HG03139 (cell line): Measurements from ENCODE around the gene MVD.

Experiments
- ATAC-seq: cut with Tn5 transposase; IDR thresholded peaks from one replicate; pipeline ENCODE4 v1.9.1; 2021; ENCODE audit not compliant: unreplicated experiment

The MVD gene

DNA sequence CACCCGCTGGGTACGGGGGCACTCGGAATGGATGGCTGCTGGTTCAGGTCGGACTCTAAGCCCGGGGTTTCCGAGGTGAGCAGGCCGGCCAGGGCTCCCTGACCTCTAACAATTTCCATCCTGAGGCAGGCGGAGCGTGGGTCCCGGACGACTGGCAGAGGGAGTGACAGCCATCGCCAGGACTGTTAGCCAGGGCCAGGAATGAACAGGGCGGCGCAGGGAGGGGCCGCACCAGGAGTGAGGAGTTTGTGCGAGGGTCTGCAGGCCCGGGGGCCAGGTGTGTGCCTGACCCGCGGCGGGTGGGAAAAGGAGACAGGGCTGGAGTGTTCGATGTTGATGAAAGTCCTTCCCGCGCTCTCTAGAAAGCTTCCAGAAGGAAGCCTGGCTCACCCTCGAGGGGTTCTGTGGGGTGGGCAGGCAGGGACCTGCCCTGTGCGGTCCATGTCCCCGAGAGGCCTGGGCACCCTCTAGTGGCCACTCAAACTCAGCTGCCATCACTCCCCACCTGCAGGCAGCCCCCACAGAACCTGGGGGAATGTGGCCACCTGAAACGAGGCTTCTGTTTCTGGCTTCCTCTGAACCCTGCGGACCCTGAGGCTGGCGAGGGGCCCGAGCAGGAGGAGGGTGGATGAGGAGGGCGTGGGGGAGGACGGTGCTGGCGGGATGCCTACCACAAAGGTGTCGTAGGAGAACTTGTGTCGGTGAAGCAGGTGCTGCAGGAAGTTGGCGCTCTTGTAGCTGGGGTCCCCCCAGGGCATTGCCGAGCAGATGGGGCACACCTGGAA lies 35.1 kb upstream of the MVD start:
- ATAC-seq: no peak

DNA sequence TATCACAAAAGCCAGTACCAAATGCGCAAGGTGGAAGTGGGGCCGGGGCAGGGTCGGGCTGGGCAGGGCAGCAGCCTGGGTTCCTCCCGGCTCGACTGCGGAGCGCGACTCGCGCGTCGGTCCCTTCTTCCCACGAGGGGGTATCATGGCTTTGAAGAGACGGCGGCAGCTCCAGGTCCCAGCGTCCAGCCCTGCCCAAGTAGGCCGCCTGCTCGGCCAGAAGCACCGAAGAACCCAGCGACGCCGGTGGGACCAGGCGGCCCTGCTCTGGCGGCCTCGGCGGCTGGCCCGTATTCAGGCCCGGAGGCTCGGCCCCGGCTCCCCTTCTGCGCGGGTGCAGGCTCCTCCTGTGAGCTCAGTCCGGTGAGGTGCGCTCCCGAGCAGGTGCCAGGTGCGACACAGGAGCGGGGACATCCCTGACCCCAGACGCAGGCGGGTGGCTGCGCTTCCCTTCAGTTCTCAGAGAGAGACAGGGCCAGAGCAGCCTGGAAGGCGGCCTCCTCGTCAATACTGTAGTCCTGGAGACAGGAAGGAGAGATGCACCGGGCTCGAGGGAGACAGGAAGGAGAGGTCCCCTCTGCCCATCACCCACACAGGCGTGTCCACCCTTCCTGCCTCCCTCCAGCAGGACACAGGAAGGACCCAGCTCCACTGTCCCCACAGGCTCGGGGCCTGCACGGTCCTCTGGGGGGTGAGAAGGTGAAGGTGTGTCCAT lies 34.4 kb upstream of the MVD start:
- ATAC-seq: no peak

DNA sequence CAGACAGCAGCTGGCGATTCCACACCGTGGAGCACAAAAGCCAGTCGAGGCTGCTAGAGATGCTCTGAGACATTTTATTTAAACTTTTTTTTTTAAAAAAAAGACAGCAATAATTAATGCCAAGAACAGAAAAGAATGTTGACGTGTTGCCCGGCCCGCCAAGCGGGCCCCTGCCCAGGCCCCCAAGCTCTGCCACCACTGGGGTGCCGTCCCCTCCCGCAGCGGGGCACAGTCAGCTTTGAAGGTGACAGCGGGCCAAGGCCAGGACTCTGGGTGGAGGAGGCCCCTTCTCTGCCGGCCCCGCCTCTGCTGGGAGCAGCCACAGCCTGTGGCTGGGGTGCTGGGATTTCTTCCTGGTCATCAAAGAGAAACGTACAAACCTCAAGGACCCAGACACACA lies 33.5 kb upstream of the MVD start:
- no peak for ATAC-seq

DNA sequence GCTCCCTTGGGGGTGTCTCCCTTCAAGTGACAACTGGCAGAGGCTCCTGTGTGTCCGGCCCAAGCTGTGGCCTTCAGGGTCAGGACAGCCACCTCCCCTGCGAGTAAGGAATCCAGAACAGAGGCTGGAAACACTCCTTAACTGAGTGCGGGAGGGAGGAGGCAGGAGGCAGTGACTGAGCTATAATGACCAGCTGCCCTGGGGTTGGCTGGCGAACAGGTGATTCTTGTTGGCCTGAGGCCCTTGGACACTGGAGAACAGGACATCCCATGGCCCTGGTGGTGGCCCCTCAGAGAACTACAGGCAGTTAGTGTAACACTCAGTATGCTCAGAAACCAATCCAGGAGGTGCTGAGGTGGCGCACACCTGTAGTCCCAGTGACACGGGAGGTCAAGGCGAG lies 32.9 kb upstream of the MVD start:
- no peak for ATAC-seq

DNA sequence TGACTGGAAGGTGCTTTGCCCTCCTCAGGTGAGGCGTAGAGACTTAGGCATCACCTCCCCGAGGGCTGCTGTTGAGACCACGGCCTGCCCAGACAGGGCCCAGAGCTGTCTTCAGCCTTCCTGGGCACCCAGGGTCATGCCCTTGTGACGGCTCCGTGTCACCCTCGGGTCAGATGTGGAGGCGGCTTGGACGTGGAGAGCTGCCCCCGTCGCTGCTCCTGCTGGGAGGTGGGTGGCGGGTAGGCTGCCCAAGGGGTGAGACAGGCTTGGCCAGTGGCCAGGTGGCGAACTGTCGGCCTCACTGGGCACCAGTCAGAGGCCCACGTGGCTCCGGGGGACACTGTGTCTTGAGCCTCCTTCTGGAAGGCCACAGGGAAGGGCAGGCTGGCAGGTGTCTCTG lies 32.3 kb upstream of the MVD start:
- ATAC-seq: no peak

DNA sequence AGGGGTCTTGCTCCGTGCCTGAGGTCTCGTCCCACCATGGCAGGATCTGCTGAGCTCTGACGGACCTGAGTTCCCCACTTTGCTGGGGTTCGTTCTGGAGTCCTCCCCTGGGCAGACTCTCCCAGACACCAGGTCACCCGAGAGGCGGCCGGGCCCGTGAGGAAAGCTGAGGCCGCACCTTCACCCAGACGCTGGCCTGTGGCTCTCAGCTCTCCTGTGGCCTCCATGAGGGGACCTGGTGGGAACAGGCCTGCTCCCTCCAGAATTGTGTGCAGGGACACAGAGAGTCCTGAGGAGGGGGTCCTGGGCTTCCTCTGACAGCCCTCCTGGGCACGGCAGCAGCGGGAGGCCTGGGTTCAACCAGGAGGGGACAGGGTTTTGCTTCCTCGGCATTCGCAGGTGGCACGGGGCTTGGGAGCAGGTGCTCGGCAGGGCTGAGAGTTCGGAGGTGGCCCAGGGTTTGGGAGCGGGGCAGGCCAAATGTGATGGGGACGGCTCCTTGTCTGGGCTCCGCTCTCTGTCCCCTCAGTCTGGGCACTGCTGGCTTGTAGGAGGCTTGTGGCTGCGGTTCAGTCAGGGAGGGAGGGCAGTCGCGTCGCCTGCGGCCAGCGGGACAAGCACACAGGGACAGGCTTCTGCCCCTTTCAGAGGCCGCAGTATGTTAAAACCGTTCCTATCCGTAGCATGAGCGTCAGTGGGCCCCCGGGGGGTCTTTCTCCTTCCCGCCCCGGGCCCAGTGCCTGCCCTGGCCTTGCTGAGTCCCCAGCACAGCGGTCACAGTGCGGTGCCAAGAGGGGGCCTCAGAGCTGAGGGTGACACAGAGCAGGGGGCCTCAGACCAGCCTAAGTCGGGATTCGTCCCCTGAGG lies 31.6 kb upstream of the MVD start:
- no peak for ATAC-seq

DNA sequence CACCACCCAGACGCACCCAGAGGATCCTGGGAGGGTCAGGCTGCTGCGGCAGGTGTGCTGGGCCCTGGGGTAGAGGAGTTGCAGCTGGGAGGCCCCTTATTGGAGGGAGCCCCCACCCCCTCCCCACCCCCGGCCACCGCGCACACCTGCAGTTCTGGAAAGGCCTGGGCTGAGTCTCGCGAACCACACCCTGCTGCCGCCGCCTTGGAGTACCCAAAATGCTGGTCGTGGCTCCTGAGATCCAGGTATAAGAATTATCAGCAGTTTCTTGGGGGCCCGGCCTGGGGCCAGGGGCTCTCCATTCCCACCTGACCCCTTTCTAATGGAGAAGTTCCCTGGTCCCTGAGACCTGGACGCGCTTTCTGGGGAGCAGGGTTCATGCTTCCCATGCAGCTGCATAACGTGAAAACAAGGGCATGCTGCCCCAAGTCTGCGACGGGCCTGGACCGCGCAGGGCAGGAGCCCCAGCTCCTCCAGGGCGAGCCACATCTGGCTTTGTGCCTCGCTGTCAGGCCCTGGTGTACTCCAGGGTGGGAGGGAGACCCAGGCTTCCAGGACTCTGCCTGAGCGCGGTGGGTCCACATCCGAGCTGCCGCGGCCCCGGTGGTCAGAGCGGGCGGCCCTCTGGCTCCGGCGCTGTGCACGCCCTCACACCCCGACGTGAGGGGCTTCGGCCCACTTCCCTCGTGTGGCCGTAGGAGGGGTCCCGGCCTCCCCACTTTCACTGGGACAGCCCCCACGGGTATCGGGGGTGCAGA lies 30.7 kb upstream of the MVD start:
- no peak for ATAC-seq

DNA sequence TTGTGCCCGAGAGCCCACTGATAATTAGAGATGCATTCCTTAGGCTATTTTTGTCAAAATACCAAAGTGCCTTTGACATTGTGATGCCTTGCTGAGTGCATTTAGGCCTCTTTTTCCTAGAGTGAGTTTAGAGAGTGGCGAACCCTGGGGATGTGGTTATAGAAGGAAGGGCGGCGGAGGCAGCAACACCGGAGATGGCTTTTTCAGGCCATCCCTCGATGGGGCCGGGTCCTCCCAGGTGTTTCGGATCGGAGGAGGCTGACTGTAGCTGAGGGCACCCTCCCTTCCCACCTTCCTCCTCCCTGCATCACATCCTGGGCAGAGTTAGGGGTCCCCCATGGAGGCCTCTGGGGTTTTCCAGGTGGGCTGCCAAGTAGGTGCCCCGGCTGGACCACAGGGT lies 30.0 kb upstream of the MVD start:
- no peak for ATAC-seq

DNA sequence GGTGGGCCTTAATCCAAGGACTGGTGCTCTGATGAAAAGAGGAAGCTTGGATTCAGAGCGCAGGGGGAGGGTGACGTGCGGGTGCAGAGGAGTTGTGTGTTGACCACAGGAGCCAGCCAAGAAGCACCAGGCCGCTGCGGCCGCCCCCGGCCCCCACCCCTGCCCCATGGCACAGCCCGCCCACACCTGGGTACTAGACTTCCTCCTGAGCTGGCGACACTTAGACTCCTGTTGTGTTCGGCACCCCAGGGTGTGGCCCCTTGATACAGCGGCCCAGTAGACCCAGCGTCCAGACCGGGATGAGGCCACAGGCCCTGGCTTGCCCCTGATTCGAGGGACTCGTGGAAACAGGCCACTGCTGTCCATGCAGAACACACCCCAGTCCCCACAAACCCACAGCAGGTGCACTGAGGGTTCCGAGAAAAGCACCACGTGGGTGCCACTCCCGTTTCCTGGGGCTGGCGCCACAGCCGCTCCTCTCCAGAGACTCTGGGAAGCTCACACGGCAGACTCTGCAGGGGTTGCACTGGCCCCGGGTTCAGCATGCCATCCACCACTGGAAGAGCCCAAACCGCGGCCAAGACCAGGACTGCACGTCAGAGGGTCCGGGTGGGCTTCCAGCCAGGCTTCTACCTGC lies 29.2 kb upstream of the MVD start:
- ATAC-seq: no peak

DNA sequence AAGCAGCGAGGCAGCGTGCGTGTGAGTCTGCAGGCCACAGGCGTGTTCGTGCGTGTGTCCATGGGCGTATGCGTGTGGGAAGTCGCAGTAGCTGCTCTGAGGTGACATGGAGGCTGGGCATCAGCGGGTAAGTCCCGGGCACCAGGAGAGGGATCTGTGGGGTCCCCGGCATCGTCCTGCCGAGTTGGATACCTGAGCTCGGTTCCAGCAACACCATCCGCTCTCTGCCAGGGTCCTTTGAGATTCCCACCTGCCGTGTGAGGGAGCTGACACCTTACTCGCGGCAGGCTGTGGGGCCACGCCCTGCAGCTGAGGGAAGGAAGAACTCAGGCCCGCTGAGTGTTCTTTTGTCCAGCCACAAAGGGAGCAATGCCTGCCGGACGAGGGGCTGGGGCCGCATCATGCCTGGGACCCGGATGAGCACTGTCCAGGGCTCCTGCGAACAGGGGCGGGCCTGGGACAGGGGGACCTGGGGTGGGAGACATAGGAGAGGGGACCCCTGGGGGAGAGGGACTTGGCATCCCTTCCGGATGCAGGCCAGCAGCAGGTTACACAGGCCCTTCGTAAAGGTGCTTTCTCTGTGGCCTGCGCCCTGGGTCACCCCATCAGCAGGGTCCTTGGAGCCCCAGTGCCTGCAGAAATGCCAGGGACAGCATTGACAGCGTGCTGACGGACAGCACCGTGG lies 28.4 kb upstream of the MVD start:
- ATAC-seq: no peak

DNA sequence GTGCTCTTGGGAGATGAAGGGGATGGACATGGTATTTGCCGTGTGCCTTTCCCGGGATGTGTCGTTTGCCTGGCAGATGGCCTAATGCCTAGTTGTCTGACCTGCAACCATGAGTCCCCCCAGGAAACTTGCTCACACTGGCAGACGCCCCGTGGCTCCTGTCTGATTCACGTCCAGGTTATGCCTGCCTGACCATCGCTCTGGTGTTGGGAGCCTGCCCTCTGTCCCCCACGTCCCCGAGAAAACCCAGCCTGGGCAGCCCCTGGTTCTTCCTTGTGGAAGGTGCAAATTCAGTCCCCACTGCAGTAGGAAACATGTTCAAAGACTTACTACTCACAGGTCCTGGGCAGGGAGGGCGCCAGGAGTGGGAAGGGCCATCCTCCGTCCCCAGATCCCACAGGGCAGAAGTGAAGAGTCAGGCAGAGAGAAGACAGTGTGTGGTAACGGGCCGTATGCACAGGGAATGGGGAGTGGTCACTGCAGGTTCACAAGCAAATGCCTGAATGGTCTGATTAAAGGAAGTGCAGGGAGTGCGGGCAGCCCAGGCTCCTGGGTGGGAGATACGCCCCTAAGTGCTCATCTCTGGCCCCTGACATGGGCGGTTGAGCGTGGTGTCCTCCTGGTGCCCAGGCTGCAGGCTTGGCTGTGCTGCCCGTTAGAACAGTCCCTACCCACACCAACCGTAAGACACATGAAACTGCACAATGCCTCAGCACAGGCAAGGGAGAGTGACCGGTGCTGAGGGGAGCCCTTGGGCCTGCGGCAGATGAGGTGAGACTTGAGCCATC lies 27.6 kb upstream of the MVD start:
- ATAC-seq: no peak

DNA sequence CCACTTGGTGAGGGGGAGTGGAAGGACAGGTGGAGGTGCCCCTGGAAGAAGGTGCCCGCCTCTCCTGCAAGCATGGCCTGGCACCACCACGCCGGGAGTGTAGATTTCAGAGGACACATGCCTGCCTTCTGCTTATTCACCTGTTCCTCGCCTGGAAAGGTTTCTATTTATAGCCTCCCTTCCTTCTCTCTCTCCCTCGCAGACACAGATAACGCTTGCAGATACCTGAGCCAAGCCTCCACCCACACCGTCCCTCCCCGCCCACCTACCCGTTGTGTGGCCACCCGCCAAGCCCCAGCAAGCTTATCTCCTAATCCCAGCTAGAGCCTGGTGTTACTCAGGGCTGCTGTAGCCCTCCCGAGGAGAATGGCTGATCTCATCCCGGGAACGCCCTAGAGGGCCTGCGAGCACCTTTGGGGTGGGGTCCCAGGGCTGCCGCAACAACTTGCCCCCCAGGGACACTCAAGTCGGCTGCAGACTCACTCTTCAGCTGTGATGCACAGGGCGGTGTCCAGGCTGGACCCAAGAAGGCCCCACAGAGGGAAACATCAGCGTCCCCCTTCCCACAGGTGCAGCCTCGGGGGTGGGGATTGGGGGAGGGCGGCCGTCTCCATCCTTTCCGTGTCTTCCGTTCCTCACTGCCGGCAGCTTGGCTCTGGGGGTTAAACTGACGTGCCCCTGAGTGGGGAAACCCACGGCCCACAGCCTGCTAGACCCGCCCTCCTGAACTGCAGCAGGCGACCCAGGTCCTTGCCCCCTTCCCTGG lies 25.3 kb upstream of the MVD start:
- no peak for ATAC-seq

DNA sequence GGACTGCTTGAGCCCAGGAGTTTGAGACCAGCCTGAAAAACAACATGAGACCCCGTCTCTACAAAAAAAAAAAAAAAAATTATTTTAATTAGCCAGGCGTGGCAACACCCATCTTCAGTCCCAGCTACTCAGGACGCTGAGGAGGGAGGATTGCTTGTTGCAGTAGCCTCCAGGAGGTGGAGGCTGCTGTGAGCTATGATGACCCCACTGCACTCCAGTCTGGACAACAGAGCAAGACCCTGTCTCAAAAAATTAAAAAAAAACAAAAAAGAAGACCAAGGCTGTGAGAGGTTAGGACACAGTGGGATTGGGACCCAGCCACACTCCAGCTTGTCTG lies 24.8 kb upstream of the MVD start:
- ATAC-seq: no peak

DNA sequence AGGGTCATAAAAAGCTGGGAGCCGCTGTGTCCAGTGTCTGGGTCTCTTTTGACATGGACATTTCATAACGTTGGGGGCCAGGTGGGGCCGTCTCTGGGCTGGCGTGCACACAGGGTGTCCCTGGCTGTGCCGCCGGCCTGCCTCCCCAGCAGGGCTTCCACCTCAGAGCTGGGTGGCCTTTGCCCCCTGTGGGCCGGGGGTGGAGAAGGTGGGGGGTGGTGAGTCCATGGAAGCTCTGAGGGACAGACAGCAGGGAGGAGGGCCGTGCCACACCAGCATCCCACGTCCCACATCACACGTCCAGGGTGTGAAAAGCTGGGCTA lies 24.3 kb upstream of the MVD start:
- no peak for ATAC-seq

DNA sequence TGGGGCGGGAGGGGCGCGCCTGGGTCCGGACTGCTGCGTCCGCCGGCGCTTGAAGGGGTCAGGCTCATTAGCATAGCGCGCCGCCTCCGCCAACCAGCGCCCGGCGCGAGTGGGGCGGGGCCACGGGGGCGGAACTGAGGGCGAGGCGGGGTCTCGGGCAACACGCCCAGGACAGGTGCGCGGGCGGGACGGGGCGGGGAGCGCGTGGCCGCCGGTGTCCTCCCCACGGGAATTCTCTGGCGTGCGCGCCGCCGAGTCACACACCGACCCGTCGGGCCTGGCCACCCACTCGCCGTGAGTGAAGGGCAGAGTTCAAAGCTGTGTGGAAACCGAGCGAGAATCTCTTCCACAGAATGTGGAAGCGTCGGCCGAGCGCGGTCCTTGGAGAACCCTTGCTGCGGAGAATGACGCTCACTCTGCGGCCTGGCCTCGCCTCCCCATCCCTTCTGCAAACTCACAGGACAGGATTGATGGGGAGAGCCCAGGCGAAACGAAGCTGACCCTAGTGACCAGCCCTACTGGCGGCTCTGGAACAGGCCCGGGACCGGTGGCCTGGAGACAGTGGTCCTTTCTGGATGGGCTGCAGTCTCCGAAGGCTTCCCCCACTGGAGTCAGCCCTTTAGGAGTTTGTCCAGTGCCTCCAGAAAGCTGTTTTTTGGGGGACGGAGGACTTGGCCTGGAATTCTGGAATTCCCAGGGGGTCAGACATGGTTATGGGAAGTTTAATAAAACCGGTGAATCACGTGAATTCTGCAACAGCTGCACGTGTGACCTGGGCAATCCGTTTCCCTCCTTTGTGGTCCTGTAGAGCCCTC lies 23.8 kb upstream of the MVD start, which contains the start of gene SNAI3:
TSS of gene SNAI3 (minus strand) at position 69 of the 815 bp plus-strand sequence. CDS start 101 bp downstream, outside the sequence.
- peak; percentile 59 for ATAC-seq

DNA sequence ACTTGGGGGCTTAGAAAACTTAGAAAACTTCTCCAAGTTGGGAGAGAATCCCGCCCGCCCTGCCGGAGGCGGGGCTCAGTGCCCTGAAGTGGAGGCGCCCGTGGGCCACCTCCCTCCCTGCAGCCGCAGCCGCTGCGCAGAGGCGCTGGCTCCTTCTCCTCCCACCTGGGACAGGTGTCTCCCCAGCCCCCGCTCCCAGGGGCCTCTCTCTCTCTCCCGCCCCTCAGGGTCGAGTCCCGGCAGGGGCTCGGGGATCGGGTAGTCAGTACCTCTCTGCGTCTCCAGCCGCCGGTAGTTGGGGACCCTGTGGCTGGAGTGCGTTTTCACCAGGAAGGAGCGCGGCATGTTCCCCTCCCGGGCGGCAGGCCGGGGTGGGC lies 23.2 kb upstream of the MVD start:
- ATAC-seq: peak; percentile 19

DNA sequence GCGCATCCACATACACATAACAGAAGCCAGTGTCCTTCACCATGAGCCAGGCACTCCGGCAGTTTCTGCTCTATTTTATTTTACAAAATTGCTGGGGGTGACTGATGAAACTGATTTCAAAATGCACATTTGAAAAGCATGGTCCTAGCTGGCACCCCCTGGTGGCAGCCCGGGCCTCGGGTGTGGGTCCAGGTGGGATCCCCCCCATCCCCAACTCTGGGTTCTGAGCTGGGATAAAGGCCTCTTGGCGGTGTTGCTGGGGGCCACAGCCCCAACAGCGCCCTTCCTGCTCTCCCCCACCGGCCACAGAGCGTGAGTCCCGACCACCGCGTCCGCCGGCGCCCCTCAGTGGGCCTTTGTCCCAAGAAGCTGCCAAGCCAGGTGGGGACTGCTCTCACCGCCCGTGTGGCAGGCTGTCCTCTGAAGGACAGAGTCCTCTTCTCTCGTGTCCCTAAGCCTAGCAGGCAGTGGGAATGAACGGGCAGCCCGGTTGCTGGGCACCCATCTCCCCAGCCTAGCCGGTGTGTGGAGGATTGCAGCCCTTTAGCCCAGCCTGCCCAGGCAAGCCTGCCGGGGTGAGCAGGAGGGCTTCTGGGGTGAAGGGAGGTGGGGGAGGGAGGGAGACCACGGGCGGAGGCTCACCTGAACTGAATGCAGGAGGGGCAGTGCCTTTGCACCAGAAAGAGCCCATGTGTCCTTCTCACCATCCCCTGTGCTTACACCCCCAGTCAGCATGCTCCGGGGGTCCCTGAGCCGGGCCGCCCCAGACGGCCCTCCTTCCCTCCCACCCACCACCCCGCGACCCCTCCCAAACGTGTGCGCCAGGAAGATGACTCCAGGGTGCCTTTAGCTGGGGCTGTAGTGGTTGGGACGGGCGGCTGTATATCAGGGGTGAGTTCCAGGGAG lies 22.5 kb upstream of the MVD start:
- ATAC-seq: no peak
